Duodenal mucosa (tissue), 2 donors: ENCODE results near the gene FZD8.

ENCODE experiments used
- H3K27ac ChIP-seq: one replicate; pipeline ENCODE4 v1.7.0; 2013; ENCODE audit warnings: low read depth, low read length
- H3K27me3 ChIP-seq, 2 donors: one replicate each; pipeline ENCODE4 v1.7.0; 2013; ENCODE audit warnings: low read length in 2 of 2, control low read depth in 1 of 2; ENCODE audit not compliant: insufficient read depth in 2 of 2, control insufficient read depth in 1 of 2
- H3K36me3 ChIP-seq, 2 donors: one replicate each; pipeline ENCODE4 v1.7.0; 2013; ENCODE audit warnings: low read length in 2 of 2, control low read depth in 1 of 2; ENCODE audit not compliant: insufficient read depth in 2 of 2, control insufficient read depth in 1 of 2
- H3K4me1 ChIP-seq, 2 donors: one replicate each; pipeline ENCODE4 v1.7.0; 2013; ENCODE audit warnings: low read length in 2 of 2, control low read depth in 1 of 2; ENCODE audit not compliant: insufficient read depth in 2 of 2, control insufficient read depth in 1 of 2
- H3K4me3 ChIP-seq, 2 donors: one replicate each; pipeline ENCODE4 v1.7.0; 2013; ENCODE audit warnings: low read length in 2 of 2, low read depth in 1 of 2
- H3K9ac ChIP-seq, 2 donors: one replicate each; pipeline ENCODE4 v1.7.0; 2013; ENCODE audit warnings: low read length in 2 of 2, low read depth in 1 of 2
- H3K9me3 ChIP-seq, 2 donors: one replicate each; pipeline ENCODE4 v1.7.0; 2013; ENCODE audit warnings: low read length in 2 of 2, control low read depth in 1 of 2; ENCODE audit not compliant: control insufficient read depth in 1 of 2

Gene FZD8

DNA sequence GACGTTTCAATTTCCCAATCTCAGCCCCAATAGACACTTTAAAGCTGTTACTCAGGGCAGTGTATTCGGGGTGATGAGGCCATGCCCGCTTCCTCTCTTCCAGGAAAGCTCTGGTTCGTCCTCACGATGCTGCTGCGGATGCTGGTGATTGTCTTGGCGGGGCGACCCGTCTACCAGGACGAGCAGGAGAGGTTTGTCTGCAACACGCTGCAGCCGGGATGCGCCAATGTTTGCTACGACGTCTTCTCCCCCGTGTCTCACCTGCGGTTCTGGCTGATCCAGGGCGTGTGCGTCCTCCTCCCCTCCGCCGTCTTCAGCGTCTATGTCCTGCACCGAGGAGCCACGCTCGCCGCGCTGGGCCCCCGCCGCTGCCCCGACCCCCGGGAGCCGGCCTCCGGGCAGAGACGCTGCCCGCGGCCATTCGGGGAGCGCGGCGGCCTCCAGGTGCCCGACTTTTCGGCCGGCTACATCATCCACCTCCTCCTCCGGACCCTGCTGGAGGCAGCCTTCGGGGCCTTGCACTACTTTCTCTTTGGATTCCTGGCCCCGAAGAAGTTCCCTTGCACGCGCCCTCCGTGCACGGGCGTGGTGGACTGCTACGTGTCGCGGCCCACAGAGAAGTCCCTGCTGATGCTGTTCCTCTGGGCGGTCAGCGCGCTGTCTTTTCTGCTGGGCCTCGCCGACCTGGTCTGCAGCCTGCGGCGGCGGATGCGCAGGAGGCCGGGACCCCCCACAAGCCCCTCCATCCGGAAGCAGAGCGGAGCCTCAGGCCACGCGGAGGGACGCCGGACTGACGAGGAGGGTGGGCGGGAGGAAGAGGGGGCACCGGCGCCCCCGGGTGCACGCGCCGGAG lies 34.4 kb downstream of the FZD8 start:
- Histone ChIP-seq H3K27me3 (peaks cover 11 to 17% of the 10 kb centered on the region in 2 donors), H3K9ac (no peak overlapping the region), H3K36me3 (no peaks in the 10 kb centered on the region)

DNA sequence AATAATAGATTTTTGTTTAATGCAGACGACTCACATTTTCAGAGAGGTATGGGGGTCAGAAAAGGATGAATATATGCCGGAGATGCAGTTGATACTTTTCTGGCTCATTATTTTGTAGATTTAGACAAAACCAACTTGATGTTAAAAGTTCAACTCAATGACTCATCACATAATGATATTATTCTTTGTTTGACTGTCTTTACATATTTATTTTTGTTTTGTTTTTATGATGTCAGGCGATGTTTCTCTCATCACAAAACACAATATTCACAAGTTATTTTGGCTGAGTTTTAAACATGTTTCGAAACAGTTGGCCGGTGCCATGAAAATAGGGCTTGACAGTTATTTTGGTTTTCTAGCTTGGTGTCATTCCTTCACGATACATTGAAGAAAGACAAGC lies 35.7 kb downstream of the FZD8 start:
- Histone ChIP-seq H3K36me3 (no peaks in the 10 kb centered on the region), H3K27me3 (peaks cover 11 to 17% of the 10 kb centered on the region in 2 donors), H3K4me3 (no peak overlapping the region), H3K9ac (no peak overlapping the region), H3K27ac (no peak overlapping the region), H3K4me1 (no peaks in the 10 kb centered on the region), H3K9me3 (no peaks in the 10 kb centered on the region)

More for the DNA sequence above, 34.4 kb downstream of the FZD8 start:
- no peaks in the 10 kb centered on the region for H3K9me3 ChIP-seq
- no peak overlapping the region for H3K27ac ChIP-seq
- no peaks in the 10 kb centered on the region for H3K4me1 ChIP-seq
- peak overlapping the region; percentile 50 to 55 for H3K4me3 ChIP-seq

DNA sequence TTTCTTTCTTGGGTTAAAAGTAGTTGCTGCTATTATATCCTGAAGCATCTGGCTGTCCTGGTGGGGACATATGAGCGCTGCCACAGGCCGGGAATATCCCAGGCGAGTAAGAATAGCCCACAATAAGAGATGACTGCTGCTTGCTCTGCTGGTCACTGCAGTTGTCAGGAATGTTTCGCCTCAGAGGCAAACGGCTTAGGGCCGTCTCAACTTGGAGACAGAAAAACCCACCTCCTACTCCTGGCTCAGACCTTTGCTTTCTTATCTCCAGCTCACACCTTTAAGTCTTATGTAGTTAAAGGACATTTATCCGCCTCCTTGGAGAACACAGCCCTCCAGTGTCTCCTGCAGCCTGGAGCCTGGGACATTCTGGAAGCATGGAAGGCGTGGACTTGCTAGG lies 36.9 kb downstream of the FZD8 start, which contains the start of gene GJD4:
Gene GJD4 (plus strand): TSS at position 151 of the 400 bp plus-strand sequence. CDS start 227 bp downstream, at position 378.
- H3K36me3 ChIP-seq, result no peaks in the 10 kb centered on the region
- no peaks in the 10 kb centered on the region for H3K4me1 ChIP-seq
- H3K27me3 ChIP-seq, result peaks cover 11 to 17% of the 10 kb centered on the region in 2 donors
- H3K27ac ChIP-seq, result no peak within 1 kb of the TSS
- H3K9me3 ChIP-seq, result no peaks in the 10 kb centered on the region
- no peak within 1 kb of the TSS for H3K9ac ChIP-seq
- no peak within 1 kb of the TSS for H3K4me3 ChIP-seq

- Histone ChIP-seq H3K4me3 (no peak overlapping the region), H3K27ac (no peak overlapping the region), H3K9ac (no peak overlapping the region), H3K9me3 (no peaks in the 10 kb centered on the region), H3K27me3 (no peaks in the 10 kb centered on the region), H3K36me3 (no peaks in the 10 kb centered on the region), H3K4me1 (no peaks in the 10 kb centered on the region)
These were observed 41.9 kb downstream of the FZD8 start for GRCh38 chr10:35600193-35600592.

DNA sequence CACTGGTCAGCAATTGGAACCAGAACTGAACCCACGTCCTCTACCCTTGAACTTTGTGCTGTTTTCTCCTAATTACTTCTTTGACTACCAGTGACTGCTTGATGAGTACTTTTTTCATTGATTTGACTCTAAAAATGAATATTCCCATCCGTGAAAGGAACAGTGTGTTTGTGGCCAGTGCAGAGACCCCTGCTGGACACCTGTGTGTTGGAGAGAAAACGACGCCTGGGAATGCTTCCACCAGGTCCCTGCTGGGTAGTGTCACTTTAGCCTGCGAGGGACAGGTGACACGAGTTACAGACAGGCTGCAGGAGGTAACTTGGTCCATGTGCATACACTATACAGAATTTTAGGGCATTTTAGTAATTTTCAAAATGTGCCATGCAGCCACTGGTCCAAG lies 43.7 kb downstream of the FZD8 start:
- Histone ChIP-seq H3K9me3 (no peaks in the 10 kb centered on the region), H3K27ac (no peak overlapping the region), H3K36me3 (no peaks in the 10 kb centered on the region), H3K27me3 (no peaks in the 10 kb centered on the region), H3K4me3 (no peak overlapping the region), H3K4me1 (no peaks in the 10 kb centered on the region), H3K9ac (no peak overlapping the region)

GRCh38 chr10:35595106-35595505 lies 47.0 kb downstream of the FZD8 start:
- H3K9me3 ChIP-seq, result peaks cover 0 to 13% of the 10 kb centered on the region in 2 donors
- H3K27me3 ChIP-seq, result no peaks in the 10 kb centered on the region
- no peak overlapping the region for H3K27ac ChIP-seq
- H3K9ac ChIP-seq, result no peak overlapping the region
- no peaks in the 10 kb centered on the region for H3K36me3 ChIP-seq
- H3K4me3 ChIP-seq, result no peak overlapping the region
- no peaks in the 10 kb centered on the region for H3K4me1 ChIP-seq

GRCh38 chr10:35594115-35595079 lies 47.7 kb downstream of the FZD8 start:
- H3K27me3 ChIP-seq, result no peaks in the 10 kb centered on the region
- H3K36me3 ChIP-seq, result no peaks in the 10 kb centered on the region
- H3K4me1 ChIP-seq, result no peaks in the 10 kb centered on the region
- no peak overlapping the region for H3K4me3 ChIP-seq
- no peak overlapping the region for H3K27ac ChIP-seq
- H3K9me3 ChIP-seq, result peaks cover 0 to 13% of the 10 kb centered on the region in 2 donors
- H3K9ac ChIP-seq, result no peak overlapping the region

GRCh38 chr10:35592441-35592840 lies 49.7 kb downstream of the FZD8 start:
- H3K36me3 ChIP-seq, result no peaks in the 10 kb centered on the region
- H3K9ac ChIP-seq, result no peak overlapping the region
- no peaks in the 10 kb centered on the region for H3K27me3 ChIP-seq
- no peak overlapping the region for H3K4me3 ChIP-seq
- H3K27ac ChIP-seq, result no peak overlapping the region
- H3K4me1 ChIP-seq, result no peaks in the 10 kb centered on the region
- H3K9me3 ChIP-seq, result peaks cover 0 to 13% of the 10 kb centered on the region in 2 donors

GRCh38 chr10:35588836-35589235 lies 53.3 kb downstream of the FZD8 start:
- H3K27ac ChIP-seq, result no peak overlapping the region
- H3K4me3 ChIP-seq, result no peak overlapping the region
- peaks cover 0 to 13% of the 10 kb centered on the region in 2 donors for H3K9me3 ChIP-seq
- peaks cover 8 to 14% of the 10 kb centered on the region in 2 donors for H3K4me1 ChIP-seq
- H3K9ac ChIP-seq, result no peak overlapping the region
- H3K27me3 ChIP-seq, result no peaks in the 10 kb centered on the region
- H3K36me3 ChIP-seq, result no peaks in the 10 kb centered on the region
